Neural cell (in vitro differentiated cells): Measurements from ENCODE around the gene DCN. TPM values are rescaled to one million over a fixed set of nuclear protein-coding genes. Genes with fewer than 3 reads are reported as not detected.

Experiments used
- H2AFZ ChIP-seq: fragments of 200-600, 300-800 bp; sonication (generic), shearing (Covaris generic); 2 replicates; pipeline ENCODE4 v1.6.0; 2014; ENCODE audit warnings: low read depth, mild to moderate bottlenecking, antibody characterized with exemption, low read length, moderate library complexity
- H3F3A ChIP-seq: fragments of 200-600 bp; shearing (Covaris generic); 2 replicates; pipeline ENCODE4 v1.6.1; 2016; ENCODE audit warnings: mild to moderate bottlenecking, moderate library complexity, mixed read lengths, antibody characterized with exemption, low read length; ENCODE audit not compliant: insufficient read depth, poor library complexity, severe bottlenecking
- H3K27ac ChIP-seq: fragments of 200-600, 300-800 bp; sonication (generic), shearing (Covaris generic); 2 replicates; pipeline ENCODE4 v1.5.1; 2014; ENCODE audit warnings: mild to moderate bottlenecking, low read length, moderate library complexity
- H3K27me3 ChIP-seq: fragments of 300-800, 200-600 bp; sonication (generic), shearing (Covaris generic); 2 replicates; pipeline ENCODE4 v1.6.0; 2014; ENCODE audit warnings: mild to moderate bottlenecking, low read depth, low read length, moderate library complexity; ENCODE audit not compliant: insufficient read depth
- H3K36me3 ChIP-seq: fragments of 300-800, 200-600 bp; sonication (generic), shearing (Covaris generic); 2 replicates; pipeline ENCODE4 v1.5.1; 2014; ENCODE audit warnings: mild to moderate bottlenecking, antibody characterized with exemption, low read length, moderate library complexity; ENCODE audit not compliant: insufficient read depth
- H3K4me2 ChIP-seq: fragments of 300-800, 200-600 bp; sonication (generic), shearing (Covaris generic); 2 replicates; pipeline ENCODE4 v1.6.0; 2014; ENCODE audit warnings: mild to moderate bottlenecking, low read length
- H3K4me3 ChIP-seq: fragments of 300-800, 200-600 bp; sonication (generic), shearing (Covaris generic); 2 replicates; pipeline ENCODE4 v1.5.1; 2014; ENCODE audit warnings: mild to moderate bottlenecking, low read length, moderate library complexity
- H3K79me2 ChIP-seq: fragments of 200-600 bp; shearing (Covaris generic); replicated peaks from 2 replicates; pipeline ENCODE4 v1.6.0; 2014; ENCODE audit warnings: mild to moderate bottlenecking, low read length, moderate library complexity; ENCODE audit not compliant: insufficient read depth
- H3K9ac ChIP-seq: fragments of 300-800, 200-600 bp; sonication (generic), shearing (Covaris generic); 2 replicates; pipeline ENCODE4 v1.6.1; 2016; ENCODE audit warnings: mild to moderate bottlenecking, low read length, mixed read lengths
- H3K9me2 ChIP-seq: fragments of 200-600 bp; shearing (Covaris generic); 2 replicates; pipeline ENCODE4 v1.6.1; 2016; ENCODE audit warnings: mild to moderate bottlenecking, low read length, mixed read lengths; ENCODE audit not compliant: insufficient read depth
- H3K9me3 ChIP-seq: fragments of 200-600, 300-800 bp; sonication (generic), shearing (Covaris generic); 2 replicates; pipeline ENCODE4 v1.6.1; 2016; ENCODE audit warnings: mild to moderate bottlenecking, mixed run types, low read length, moderate library complexity, mixed read lengths
- H4K20me1 ChIP-seq: fragments of 200-600 bp; shearing (Covaris generic); 2 replicates; pipeline ENCODE4 v1.6.1; 2016; ENCODE audit warnings: mild to moderate bottlenecking, mixed run types; ENCODE audit not compliant: insufficient read depth
- EP300 ChIP-seq: fragments of 450-650 bp; conservative IDR thresholded peaks from 2 replicates; pipeline ENCODE4 v1.6.1; 2014; ENCODE audit warnings: antibody characterized with exemption, mild to moderate bottlenecking, moderate library complexity; ENCODE audit not compliant: poor library complexity, severe bottlenecking
- EZH2 ChIP-seq: fragments of 200-600, 300-800 bp; shearing (Covaris generic), sonication (generic); IDR thresholded peaks from 2 replicates; pipeline ENCODE4 v1.6.1; 2014; ENCODE audit warnings: antibody characterized with exemption, low read length, borderline replicate concordance, mild to moderate bottlenecking; ENCODE audit not compliant: insufficient read depth, poor library complexity, severe bottlenecking
- MXI1 ChIP-seq: fragments of 450-650 bp; conservative IDR thresholded peaks from 2 replicates; pipeline ENCODE4 v1.6.1; 2014; ENCODE audit warnings: antibody characterized with exemption, mild to moderate bottlenecking; ENCODE audit not compliant: poor library complexity, severe bottlenecking
- POLR2AphosphoS5 ChIP-seq: IDR thresholded peaks from 2 replicates; pipeline ENCODE4 v1.6.1; 2012
- RAD21 ChIP-seq: fragments of 450-650 bp; conservative IDR thresholded peaks from 2 replicates; pipeline ENCODE4 v1.6.1; 2014; ENCODE audit warnings: antibody characterized with exemption, mild to moderate bottlenecking, moderate library complexity
- SMC3 ChIP-seq: fragments of 450-650 bp; conservative IDR thresholded peaks from 2 replicates; pipeline ENCODE4 v1.6.1; 2014; ENCODE audit warnings: antibody characterized with exemption, mild to moderate bottlenecking, moderate library complexity; ENCODE audit not compliant: poor library complexity
- TAF1 ChIP-seq: IDR thresholded peaks from 2 replicates; pipeline ENCODE4 v1.6.1; 2012; ENCODE audit warnings: low read depth
- polyA plus RNA-seq: library from polyadenylated mRNA; depleted of rRNA; stranded (reverse); fragments of >200 nt; gene quantifications from 2 replicates; pipeline ENCODE4 v1.2.3, GENCODE V29; 2014
- TF ChIP-seq, protein P1 (sequence below): IDR thresholded peaks from 2 replicates; pipeline ENCODE4 v1.6.1; 2012; ENCODE audit warnings: borderline replicate concordance
- TF ChIP-seq, protein P2 (sequence below): fragments of 450-650 bp; IDR thresholded peaks from 2 replicates; pipeline ENCODE4 v1.5.1; 2014; ENCODE audit warnings: antibody characterized with exemption, mild to moderate bottlenecking, moderate library complexity; ENCODE audit not compliant: poor library complexity, severe bottlenecking

DCN gene
- polyA plus RNA-seq, 1 donor from 2014 or later = not detected

DNA sequence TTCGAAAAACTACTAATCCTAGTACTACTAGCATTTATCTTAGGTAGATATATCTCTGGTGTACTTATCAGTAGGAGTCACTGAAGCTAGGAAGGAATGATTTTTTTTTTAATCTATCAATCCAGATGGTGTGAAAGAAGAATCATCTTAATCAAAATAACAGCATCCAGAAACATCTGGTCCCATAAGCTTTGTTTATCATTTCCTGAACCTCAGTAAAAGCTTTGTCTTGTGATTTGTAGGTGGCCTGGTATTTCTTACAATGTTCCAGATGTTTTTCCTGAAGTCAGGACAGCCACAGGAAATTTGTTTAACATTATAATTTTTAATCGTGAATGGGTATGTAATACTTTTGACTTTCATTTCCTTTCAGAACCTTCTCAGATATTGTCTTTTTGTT lies 43.3 kb downstream of the DCN start:
- Histone ChIP-seq H3K36me3 (no peaks in the 10 kb centered on the region), H4K20me1 (no peaks in the 10 kb centered on the region), H3K4me2 (no peak overlapping the region), H3F3A (no peaks in the 10 kb centered on the region), H3K79me2 (no peaks in the 10 kb centered on the region), H3K9me3 (no peaks in the 10 kb centered on the region), H3K9ac (no peak overlapping the region), H3K27ac (no peak overlapping the region), H2AFZ (no peak overlapping the region), H3K4me3 (no peak overlapping the region), H3K9me2 (no peaks in the 10 kb centered on the region), H3K27me3 (no peaks in the 10 kb centered on the region)
- no peak for TF ChIP-seq RAD21
- no peak for TF ChIP-seq TAF1
- TF ChIP-seq POLR2AphosphoS5 = no peak

DNA sequence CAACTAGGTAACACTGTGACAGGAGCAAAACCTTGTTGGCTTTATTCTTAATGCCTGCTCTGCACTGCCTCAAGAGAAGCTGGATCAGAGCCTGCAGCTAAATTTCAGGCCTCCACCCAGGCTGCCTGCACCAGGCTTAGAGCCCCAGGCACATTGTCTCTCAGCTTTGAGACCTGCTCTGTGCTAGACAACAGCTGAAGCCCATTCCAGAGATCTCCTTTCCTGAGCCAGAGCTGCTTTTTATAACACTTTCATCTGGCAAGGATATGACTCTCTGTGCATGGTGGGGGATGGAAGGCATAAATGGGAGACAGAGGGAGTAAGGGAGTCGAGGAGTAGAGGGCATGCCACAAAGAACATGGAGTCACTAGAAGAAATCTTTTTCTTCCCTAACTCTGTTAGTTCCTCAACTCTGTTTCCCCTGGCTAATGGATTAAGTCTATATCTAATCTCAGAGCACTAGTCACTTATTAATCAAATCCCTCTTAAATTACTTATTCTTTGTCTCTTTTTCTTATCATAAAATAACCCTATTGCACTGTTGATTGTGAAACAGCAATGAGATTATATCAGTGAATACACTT lies 44.2 kb downstream of the DCN start:
- TF ChIP-seq, protein P1, sequence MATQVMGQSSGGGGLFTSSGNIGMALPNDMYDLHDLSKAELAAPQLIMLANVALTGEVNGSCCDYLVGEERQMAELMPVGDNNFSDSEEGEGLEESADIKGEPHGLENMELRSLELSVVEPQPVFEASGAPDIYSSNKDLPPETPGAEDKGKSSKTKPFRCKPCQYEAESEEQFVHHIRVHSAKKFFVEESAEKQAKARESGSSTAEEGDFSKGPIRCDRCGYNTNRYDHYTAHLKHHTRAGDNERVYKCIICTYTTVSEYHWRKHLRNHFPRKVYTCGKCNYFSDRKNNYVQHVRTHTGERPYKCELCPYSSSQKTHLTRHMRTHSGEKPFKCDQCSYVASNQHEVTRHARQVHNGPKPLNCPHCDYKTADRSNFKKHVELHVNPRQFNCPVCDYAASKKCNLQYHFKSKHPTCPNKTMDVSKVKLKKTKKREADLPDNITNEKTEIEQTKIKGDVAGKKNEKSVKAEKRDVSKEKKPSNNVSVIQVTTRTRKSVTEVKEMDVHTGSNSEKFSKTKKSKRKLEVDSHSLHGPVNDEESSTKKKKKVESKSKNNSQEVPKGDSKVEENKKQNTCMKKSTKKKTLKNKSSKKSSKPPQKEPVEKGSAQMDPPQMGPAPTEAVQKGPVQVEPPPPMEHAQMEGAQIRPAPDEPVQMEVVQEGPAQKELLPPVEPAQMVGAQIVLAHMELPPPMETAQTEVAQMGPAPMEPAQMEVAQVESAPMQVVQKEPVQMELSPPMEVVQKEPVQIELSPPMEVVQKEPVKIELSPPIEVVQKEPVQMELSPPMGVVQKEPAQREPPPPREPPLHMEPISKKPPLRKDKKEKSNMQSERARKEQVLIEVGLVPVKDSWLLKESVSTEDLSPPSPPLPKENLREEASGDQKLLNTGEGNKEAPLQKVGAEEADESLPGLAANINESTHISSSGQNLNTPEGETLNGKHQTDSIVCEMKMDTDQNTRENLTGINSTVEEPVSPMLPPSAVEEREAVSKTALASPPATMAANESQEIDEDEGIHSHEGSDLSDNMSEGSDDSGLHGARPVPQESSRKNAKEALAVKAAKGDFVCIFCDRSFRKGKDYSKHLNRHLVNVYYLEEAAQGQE = no peak
- no peak for TF ChIP-seq MXI1
- TF ChIP-seq EP300 = no peak
- TF ChIP-seq, protein P2, sequence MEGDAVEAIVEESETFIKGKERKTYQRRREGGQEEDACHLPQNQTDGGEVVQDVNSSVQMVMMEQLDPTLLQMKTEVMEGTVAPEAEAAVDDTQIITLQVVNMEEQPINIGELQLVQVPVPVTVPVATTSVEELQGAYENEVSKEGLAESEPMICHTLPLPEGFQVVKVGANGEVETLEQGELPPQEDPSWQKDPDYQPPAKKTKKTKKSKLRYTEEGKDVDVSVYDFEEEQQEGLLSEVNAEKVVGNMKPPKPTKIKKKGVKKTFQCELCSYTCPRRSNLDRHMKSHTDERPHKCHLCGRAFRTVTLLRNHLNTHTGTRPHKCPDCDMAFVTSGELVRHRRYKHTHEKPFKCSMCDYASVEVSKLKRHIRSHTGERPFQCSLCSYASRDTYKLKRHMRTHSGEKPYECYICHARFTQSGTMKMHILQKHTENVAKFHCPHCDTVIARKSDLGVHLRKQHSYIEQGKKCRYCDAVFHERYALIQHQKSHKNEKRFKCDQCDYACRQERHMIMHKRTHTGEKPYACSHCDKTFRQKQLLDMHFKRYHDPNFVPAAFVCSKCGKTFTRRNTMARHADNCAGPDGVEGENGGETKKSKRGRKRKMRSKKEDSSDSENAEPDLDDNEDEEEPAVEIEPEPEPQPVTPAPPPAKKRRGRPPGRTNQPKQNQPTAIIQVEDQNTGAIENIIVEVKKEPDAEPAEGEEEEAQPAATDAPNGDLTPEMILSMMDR = no peak
- TF ChIP-seq RAD21 = no peak
- no peak for TF ChIP-seq POLR2AphosphoS5
- TF ChIP-seq TAF1 = no peak
- no peak for TF ChIP-seq SMC3
- TF ChIP-seq EZH2 = no peak
- Histone ChIP-seq H4K20me1 (no peaks in the 10 kb centered on the region), H3K9me2 (no peaks in the 10 kb centered on the region), H3F3A (no peaks in the 10 kb centered on the region), H3K27ac (no peak overlapping the region), H3K9me3 (no peaks in the 10 kb centered on the region), H2AFZ (no peak overlapping the region), H3K4me3 (no peak overlapping the region), H3K36me3 (no peaks in the 10 kb centered on the region), H3K27me3 (no peaks in the 10 kb centered on the region), H3K79me2 (no peaks in the 10 kb centered on the region), H3K9ac (no peak overlapping the region), H3K4me2 (no peak overlapping the region)

DNA sequence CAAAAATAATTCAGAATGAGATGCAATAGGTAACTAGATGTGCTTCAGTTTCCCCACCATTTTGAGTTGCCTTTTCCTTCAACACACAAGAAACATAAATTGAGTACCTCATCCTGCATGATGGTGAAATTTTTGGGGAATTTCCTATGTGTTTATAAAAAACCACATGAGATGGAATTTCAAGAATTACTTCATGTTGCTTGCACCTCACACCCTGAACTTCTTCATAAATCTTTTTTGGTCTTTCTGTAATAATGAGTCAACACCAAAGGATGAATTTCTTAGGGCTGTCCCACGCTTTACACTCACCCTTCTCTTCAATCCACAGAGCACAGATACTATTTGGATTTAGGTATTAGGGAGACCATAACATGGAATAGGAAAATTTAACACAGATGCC lies 48.7 kb downstream of the DCN start:
- H3K27ac ChIP-seq = no peak overlapping the region
- no peaks in the 10 kb centered on the region for H3K79me2 ChIP-seq
- no peak overlapping the region for H3K9ac ChIP-seq
- H3K9me3 ChIP-seq = no peaks in the 10 kb centered on the region
- H3K4me2 ChIP-seq = no peak overlapping the region
- no peaks in the 10 kb centered on the region for H3F3A ChIP-seq
- TF ChIP-seq, protein P2 = no peak
- no peak for TF ChIP-seq SMC3
- TF ChIP-seq RAD21 = no peak
- no peak for TF ChIP-seq POLR2AphosphoS5
- no peak for TF ChIP-seq EZH2
- TF ChIP-seq MXI1 = no peak
- no peak for TF ChIP-seq EP300
- TF ChIP-seq, protein P1 = no peak
- no peak for TF ChIP-seq TAF1
- no peaks in the 10 kb centered on the region for H3K27me3 ChIP-seq
- H3K4me3 ChIP-seq = no peak overlapping the region
- no peaks in the 10 kb centered on the region for H3K36me3 ChIP-seq
- H2AFZ ChIP-seq = no peak overlapping the region
- H4K20me1 ChIP-seq = no peaks in the 10 kb centered on the region
- H3K9me2 ChIP-seq = no peaks in the 10 kb centered on the region
